Neuronal stem cell (in vitro differentiated cells): ENCODE measurements around the gene CDC42.

Source experiments
- DNase-seq: peaks from one replicate; pipeline ENCODE4 v3.0.0-alpha.2; 2013; ENCODE audit warnings: low spot score
- H2AFZ ChIP-seq: one replicate; pipeline ENCODE4 v1.6.1; 2013; ENCODE audit warnings: mild to moderate bottlenecking, low read length, inconsistent platforms
- H2AK5ac ChIP-seq: 2 replicates; pipeline ENCODE4 v1.6.1; 2013; ENCODE audit warnings: low read depth, mild to moderate bottlenecking, inconsistent platforms, low read length, moderate library complexity, mixed read lengths
- H2BK120ac ChIP-seq: 2 replicates; pipeline ENCODE4 v1.6.1; 2013; ENCODE audit warnings: low read depth, mild to moderate bottlenecking, inconsistent platforms, low read length, moderate library complexity, mixed read lengths
- H2BK12ac ChIP-seq: one replicate; pipeline ENCODE4 v1.6.1; 2013; ENCODE audit warnings: low read length, inconsistent platforms
- H2BK15ac ChIP-seq: 2 replicates; pipeline ENCODE4 v1.6.1; 2013; ENCODE audit warnings: mild to moderate bottlenecking, low read length, inconsistent platforms, mixed read lengths
- H2BK5ac ChIP-seq: one replicate; pipeline ENCODE4 v1.6.1; 2013; ENCODE audit warnings: inconsistent platforms, mild to moderate bottlenecking, low read length, moderate library complexity
- H3K14ac ChIP-seq: one replicate; pipeline ENCODE4 v1.6.1; 2013; ENCODE audit warnings: low read length, inconsistent platforms
- H3K18ac ChIP-seq: 2 replicates; pipeline ENCODE4 v1.6.1; 2013; ENCODE audit warnings: low read length, inconsistent platforms
- H3K23ac ChIP-seq: 2 replicates; pipeline ENCODE4 v1.6.1; 2013; ENCODE audit warnings: low read depth, mild to moderate bottlenecking, mixed read lengths, low read length, inconsistent platforms; ENCODE audit not compliant: poor library complexity
- H3K27ac ChIP-seq: replicated peaks from 3 replicates; pipeline ENCODE4 v1.5.1; 2013; ENCODE audit warnings: low read length, inconsistent platforms
- H3K27me3 ChIP-seq, 3 experiments: 2 replicates each; pipeline ENCODE4 v1.6.1; 2013; ENCODE audit warnings: low read length in 3 of 3, mild to moderate bottlenecking in 2 of 3, inconsistent platforms in 1 of 3, low read depth in 1 of 3, mixed read lengths in 1 of 3, moderate library complexity in 1 of 3; ENCODE audit not compliant: control insufficient read depth in 3 of 3, insufficient read depth in 3 of 3
- H3K36me3 ChIP-seq, 2 donors: replicated peaks in 1 of 2; 2 replicates each; pipeline ENCODE4 v1.6.1; 2013; ENCODE audit warnings: low read length in 2 of 2; ENCODE audit not compliant: control insufficient read depth in 2 of 2, insufficient read depth in 2 of 2
- H3K4ac ChIP-seq: 2 replicates; pipeline ENCODE4 v1.6.1; 2013; ENCODE audit warnings: inconsistent platforms, mild to moderate bottlenecking, low read length, moderate library complexity
- H3K4me1 ChIP-seq, 2 donors: 1 replicate in 1 of 2; 2 replicates in 1 of 2; pipeline ENCODE4 v1.6.1; 2013; ENCODE audit warnings: low read length in 2 of 2, low read depth in 1 of 2; ENCODE audit not compliant: control insufficient read depth in 2 of 2, insufficient read depth in 1 of 2
- H3K4me2 ChIP-seq: one replicate; pipeline ENCODE4 v1.6.1; 2013; ENCODE audit warnings: mild to moderate bottlenecking, low read length, inconsistent platforms; ENCODE audit not compliant: insufficient read depth, poor library complexity, severe bottlenecking
- H3K4me3 ChIP-seq, 2 donors: 2 replicates each; pipeline ENCODE4 v1.5.1; 2013; ENCODE audit warnings: low read length in 2 of 2, mild to moderate bottlenecking in 2 of 2, inconsistent platforms in 1 of 2, moderate library complexity in 1 of 2
- H3K79me1 ChIP-seq: one replicate; pipeline ENCODE4 v1.6.1; 2013; ENCODE audit warnings: low read depth, mild to moderate bottlenecking, inconsistent platforms, low read length, moderate library complexity
- H3K9ac ChIP-seq: one replicate; pipeline ENCODE4 v1.6.1; 2013; ENCODE audit warnings: mild to moderate bottlenecking, low read depth, low read length, inconsistent platforms; ENCODE audit not compliant: poor library complexity
- H3K9me3 ChIP-seq, 2 donors: replicated peaks in 1 of 2; 2 replicates each; pipeline versions ENCODE3 to v1.6.1; 2013; ENCODE audit warnings: low read length in 2 of 2, mild to moderate bottlenecking in 2 of 2, inconsistent platforms in 1 of 2, low read depth in 1 of 2, mixed read lengths in 1 of 2, moderate library complexity in 1 of 2; ENCODE audit not compliant: control insufficient read depth in 2 of 2, insufficient read depth in 1 of 2
- H4K8ac ChIP-seq: one replicate; pipeline ENCODE4 v1.6.1; 2013; ENCODE audit warnings: low read depth, mild to moderate bottlenecking, inconsistent platforms, low read length, moderate library complexity
- H4K91ac ChIP-seq: one replicate; pipeline ENCODE4 v1.6.1; 2013; ENCODE audit warnings: low read length, low read depth, mild to moderate bottlenecking, inconsistent platforms; ENCODE audit not compliant: poor library complexity
- WGBS, 2 donors: extraction: QIAGEN DNeasy Blood & Tissue Kit; methylation state at CpG; one replicate each; pipeline ENCODE4 v1.1.7; 2013; ENCODE audit warnings: missing lambda C conversion rate in 2 of 2, mixed read lengths in 1 of 2; ENCODE audit not compliant: insufficient read length in 2 of 2, insufficient replicate concordance in 1 of 2; ENCODE audit errors: extremely low coverage in 2 of 2; 5-methylcytosine and 5-hydroxymethylcytosine counted together

The CDC42 gene

GRCh38 chr1:22105611-22106207, 53.2 kb downstream of the CDC42 start:
- Histone ChIP-seq H3K79me1 (no peaks in the 10 kb centered on the region), H3K27me3 (no peaks in the 10 kb centered on the region), H3K4me3 (no peak overlapping the region), H3K9me3 (no peaks in the 10 kb centered on the region), H3K23ac (no peak overlapping the region), H3K4me1 (no peaks in the 10 kb centered on the region), H2AK5ac (no peak overlapping the region), H3K18ac (no peak overlapping the region), H3K4me2 (no peak overlapping the region), H2BK15ac (no peak overlapping the region), H2BK5ac (no peak overlapping the region), H2BK12ac (no peak overlapping the region), H3K4ac (no peak overlapping the region), H2BK120ac (no peak overlapping the region), H4K8ac (no peak overlapping the region), H3K36me3 (peaks cover 0 to 42% of the 10 kb centered on the region in 2 donors), H3K27ac (no peak overlapping the region), H2AFZ (no peak overlapping the region), H4K91ac (no peak overlapping the region), H3K9ac (no peak overlapping the region), H3K14ac (no peak overlapping the region)
- DNase-seq: peak; percentile 26
- WGBS, 2 donors: no CpG with 5 or more reads among the region's 5 CpGs

GRCh38 chr1:22107126-22107525, 54.6 kb downstream of the CDC42 start:
- H3K4me2 ChIP-seq: no peak overlapping the region
- DNase-seq: no peak
- no peak overlapping the region for H3K4ac ChIP-seq
- no peak overlapping the region for H3K9ac ChIP-seq
- no peaks in the 10 kb centered on the region for H3K9me3 ChIP-seq
- no peak overlapping the region for H3K18ac ChIP-seq
- H3K79me1 ChIP-seq: no peaks in the 10 kb centered on the region
- H4K91ac ChIP-seq: no peak overlapping the region
- H3K23ac ChIP-seq: no peak overlapping the region
- WGBS, 2 donors: no CpG with 5 or more reads among the region's 5 CpGs
- H3K4me3 ChIP-seq: no peak overlapping the region
- H2BK120ac ChIP-seq: no peak overlapping the region
- H2BK15ac ChIP-seq: no peak overlapping the region
- H2AK5ac ChIP-seq: no peak overlapping the region
- no peak overlapping the region for H4K8ac ChIP-seq
- no peak overlapping the region for H2BK12ac ChIP-seq
- H2AFZ ChIP-seq: no peak overlapping the region
- H3K4me1 ChIP-seq: no peaks in the 10 kb centered on the region
- no peaks in the 10 kb centered on the region for H3K27me3 ChIP-seq
- no peak overlapping the region for H3K14ac ChIP-seq
- H3K36me3 ChIP-seq: peaks cover 2 to 45% of the 10 kb centered on the region in 2 donors
- no peak overlapping the region for H2BK5ac ChIP-seq
- no peak overlapping the region for H3K27ac ChIP-seq

GRCh38 chr1:22108339-22109105, 56.0 kb downstream of the CDC42 start:
- H3K27ac ChIP-seq: no peak overlapping the region
- no peak overlapping the region for H2BK120ac ChIP-seq
- H3K9me3 ChIP-seq: no peaks in the 10 kb centered on the region
- no peaks in the 10 kb centered on the region for H3K79me1 ChIP-seq
- no peak overlapping the region for H3K9ac ChIP-seq
- WGBS, 2 donors: no CpG with 5 or more reads among the region's 11 CpGs
- no peak overlapping the region for H2BK5ac ChIP-seq
- H2BK12ac ChIP-seq: no peak overlapping the region
- peaks cover 4 to 55% of the 10 kb centered on the region in 2 donors for H3K36me3 ChIP-seq
- no peak overlapping the region for H2BK15ac ChIP-seq
- no peak for DNase-seq
- H4K8ac ChIP-seq: no peak overlapping the region
- no peak overlapping the region for H3K4me2 ChIP-seq
- no peak overlapping the region for H3K4me3 ChIP-seq
- no peak overlapping the region for H3K18ac ChIP-seq
- H3K4me1 ChIP-seq: no peaks in the 10 kb centered on the region
- H2AK5ac ChIP-seq: no peak overlapping the region
- no peak overlapping the region for H4K91ac ChIP-seq
- H3K27me3 ChIP-seq: no peaks in the 10 kb centered on the region
- H3K23ac ChIP-seq: peak overlapping the region; percentile 16
- no peak overlapping the region for H3K4ac ChIP-seq
- no peak overlapping the region for H2AFZ ChIP-seq
- no peak overlapping the region for H3K14ac ChIP-seq

- Histone ChIP-seq H3K4me3 (no peak overlapping the region), H2AK5ac (no peak overlapping the region), H4K8ac (no peak overlapping the region), H2AFZ (no peak overlapping the region), H3K14ac (no peak overlapping the region), H3K18ac (no peak overlapping the region), H3K27me3 (no peaks in the 10 kb centered on the region), H3K9me3 (no peaks in the 10 kb centered on the region), H3K36me3 (peaks cover 4 to 57% of the 10 kb centered on the region in 2 donors), H4K91ac (no peak overlapping the region), H3K79me1 (peaks cover 1% of the 10 kb centered on the region), H3K4me1 (peaks cover 0 to 11% of the 10 kb centered on the region in 2 donors), H3K9ac (no peak overlapping the region), H2BK5ac (no peak overlapping the region), H3K23ac (no peak overlapping the region), H2BK120ac (no peak overlapping the region), H3K4me2 (no peak overlapping the region), H2BK15ac (no peak overlapping the region), H3K27ac (no peak overlapping the region), H2BK12ac (no peak overlapping the region), H3K4ac (no peak overlapping the region)
- no CpG with 5 or more reads among the region's 3 CpGs for WGBS, 2 donors
- no peak for DNase-seq
These were observed 57.5 kb downstream of the CDC42 start for GRCh38 chr1:22110016-22110415.
